Muscle layer of colon (tissue), 2 donors: ENCODE measurements around the gene TMEM45A.
"Not testable (repeated sequence)": the region's sequence is repeated elsewhere in the genome, so short reads cannot be mapped to it uniquely, and the experiment has no call there.

ENCODE experiments used
- H3K27ac ChIP-seq: one replicate; pipeline ENCODE4 v1.7.0; 2013; ENCODE audit warnings: low read depth, mild to moderate bottlenecking, low read length, moderate library complexity
- H3K27me3 ChIP-seq, 2 donors: one replicate each; pipeline ENCODE4 v1.7.0; 2013; ENCODE audit warnings: low read length in 2 of 2, mild to moderate bottlenecking in 2 of 2; ENCODE audit not compliant: insufficient read depth in 2 of 2, control insufficient read depth in 1 of 2
- H3K36me3 ChIP-seq: one replicate; pipeline ENCODE4 v1.7.0; 2013; ENCODE audit warnings: mild to moderate bottlenecking, low read length; ENCODE audit not compliant: insufficient read depth
- H3K4me1 ChIP-seq: one replicate; pipeline ENCODE4 v1.7.0; 2013; ENCODE audit warnings: mild to moderate bottlenecking, low read length; ENCODE audit not compliant: insufficient read depth
- H3K4me3 ChIP-seq, 2 donors: one replicate each; pipeline ENCODE4 v1.7.0; 2013; ENCODE audit warnings: low read length in 2 of 2, low read depth in 1 of 2, mild to moderate bottlenecking in 1 of 2, moderate library complexity in 1 of 2
- H3K9ac ChIP-seq: one replicate; pipeline ENCODE4 v1.7.0; 2013; ENCODE audit warnings: low read length
- H3K9me3 ChIP-seq: one replicate; pipeline ENCODE4 v1.7.0; 2013; ENCODE audit warnings: mild to moderate bottlenecking, low read length
- donor health status: abdominal sarcoma.
- donor health status: Adenocarcinoma of cecum.

Gene TMEM45A

DNA sequence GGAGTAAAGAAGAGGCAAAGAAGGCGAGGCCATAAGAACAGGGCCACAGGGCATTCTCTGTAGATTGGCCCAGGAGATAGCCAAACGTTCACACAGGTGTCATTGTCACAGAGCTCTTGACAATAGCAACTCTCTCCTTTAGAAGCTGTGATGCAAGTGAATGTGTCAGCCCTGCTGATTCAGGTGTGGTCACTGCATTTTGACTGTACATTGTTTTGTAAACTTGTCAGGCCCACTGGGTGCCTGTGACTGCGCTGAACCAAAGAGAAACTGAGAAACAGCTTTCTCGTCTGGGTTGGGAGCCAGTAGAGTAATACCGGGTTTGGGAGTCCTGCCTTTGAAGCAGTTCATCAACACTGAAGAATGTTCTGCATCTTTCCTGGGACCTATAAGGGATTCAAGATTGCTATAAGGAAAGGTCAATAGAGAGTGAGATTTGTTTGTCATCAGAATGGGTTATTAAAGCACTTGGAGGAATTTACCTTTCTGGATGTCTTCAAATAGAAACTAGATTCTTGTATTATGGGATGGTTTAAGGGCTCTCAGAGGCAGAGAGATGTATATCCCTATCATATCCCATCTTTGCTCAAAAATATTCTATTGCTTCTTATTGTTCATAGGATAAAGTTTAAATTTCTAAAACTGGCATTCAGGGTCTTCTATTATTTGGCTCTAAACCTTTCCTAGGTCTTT, 45.4 kb downstream of the TMEM45A start:
- no peaks in the 10 kb centered on the region for H3K27me3 ChIP-seq
- no peaks in the 10 kb centered on the region for H3K9me3 ChIP-seq
- no peak overlapping the region for H3K27ac ChIP-seq
- no peaks in the 10 kb centered on the region for H3K36me3 ChIP-seq
- H3K4me3 ChIP-seq = no peak overlapping the region
- no peak overlapping the region for H3K9ac ChIP-seq
- H3K4me1 ChIP-seq = no peaks in the 10 kb centered on the region

DNA sequence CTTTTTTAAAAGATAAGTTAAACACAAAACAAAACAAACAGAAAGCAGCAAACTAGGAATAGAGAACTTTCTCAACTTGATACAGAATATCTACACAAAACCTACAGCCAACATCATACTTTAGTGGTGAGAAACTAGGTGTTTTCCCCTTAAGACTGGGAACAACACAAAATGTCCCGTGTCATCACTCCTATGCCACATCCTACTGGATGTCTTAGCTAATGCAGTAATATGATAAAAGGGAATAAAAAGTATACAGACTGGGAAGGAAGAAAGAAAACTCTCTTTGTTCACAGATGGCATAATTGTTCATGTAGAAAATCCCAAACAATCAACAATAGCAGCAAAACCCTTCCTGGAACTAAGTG, 45.9 kb downstream of the TMEM45A start:
- Histone ChIP-seq H3K9me3 (no peaks in the 10 kb centered on the region), H3K4me1 (no peaks in the 10 kb centered on the region), H3K9ac (no peak overlapping the region), H3K27ac (no peak overlapping the region), H3K4me3 (no peak overlapping the region), H3K36me3 (no peaks in the 10 kb centered on the region), H3K27me3 (no peaks in the 10 kb centered on the region)

DNA sequence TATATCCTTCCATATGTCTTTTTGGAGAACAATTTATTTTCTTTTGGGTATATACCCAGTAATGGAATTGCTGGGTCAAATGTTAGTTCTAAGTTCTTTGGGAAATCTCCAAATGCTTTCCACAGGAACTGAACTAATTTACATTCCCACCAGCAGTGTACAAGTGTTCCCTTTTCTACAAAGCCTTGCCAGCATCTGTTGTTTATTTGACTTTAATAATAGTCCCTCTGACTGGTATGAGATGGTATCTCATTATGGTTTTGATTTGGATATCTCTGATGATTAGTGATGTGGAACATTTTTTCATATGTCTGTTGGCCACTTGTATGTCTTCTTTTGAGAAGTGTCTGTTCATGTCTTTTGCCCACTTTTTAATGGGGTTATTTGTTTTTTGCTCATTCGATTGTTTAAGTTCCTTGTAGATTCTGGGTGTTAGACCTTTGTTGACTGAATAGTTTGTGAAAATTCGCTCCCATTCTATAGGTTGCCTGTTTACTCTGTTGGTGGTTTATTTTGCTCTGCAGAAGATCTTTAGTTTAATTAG, 48.4 kb downstream of the TMEM45A start:
- Histone ChIP-seq H3K9ac (no peak overlapping the region), H3K9me3 (no peaks in the 10 kb centered on the region), H3K4me1 (no peaks in the 10 kb centered on the region), H3K27me3 (no peaks in the 10 kb centered on the region), H3K4me3 (no peak overlapping the region), H3K36me3 (no peaks in the 10 kb centered on the region), H3K27ac (no peak overlapping the region)

DNA sequence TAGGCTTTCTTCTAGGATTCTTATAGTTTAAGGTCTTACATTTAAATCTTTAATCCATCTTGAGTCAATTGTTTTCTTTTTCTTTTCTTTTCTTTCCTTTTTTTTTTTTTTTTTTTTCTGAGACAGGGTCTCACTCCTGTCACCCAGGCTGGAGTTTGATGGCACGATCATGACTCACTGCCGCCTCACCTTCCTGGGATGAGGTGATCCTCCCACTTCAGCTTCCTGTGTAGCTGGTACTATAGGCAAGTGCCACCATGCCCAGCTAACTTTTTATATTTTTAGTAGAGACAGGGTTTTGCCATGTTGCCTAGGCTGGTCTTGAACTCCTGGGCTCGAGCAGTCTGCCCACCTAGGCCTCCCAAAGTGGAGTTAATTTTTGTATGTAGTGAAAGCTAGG, 49.0 kb downstream of the TMEM45A start:
- H3K9ac ChIP-seq, H3K9me3 ChIP-seq, H3K36me3 ChIP-seq, H3K4me1 ChIP-seq, H3K4me3 ChIP-seq, H3K27me3 ChIP-seq, H3K27ac ChIP-seq: not testable (repeated sequence)

DNA sequence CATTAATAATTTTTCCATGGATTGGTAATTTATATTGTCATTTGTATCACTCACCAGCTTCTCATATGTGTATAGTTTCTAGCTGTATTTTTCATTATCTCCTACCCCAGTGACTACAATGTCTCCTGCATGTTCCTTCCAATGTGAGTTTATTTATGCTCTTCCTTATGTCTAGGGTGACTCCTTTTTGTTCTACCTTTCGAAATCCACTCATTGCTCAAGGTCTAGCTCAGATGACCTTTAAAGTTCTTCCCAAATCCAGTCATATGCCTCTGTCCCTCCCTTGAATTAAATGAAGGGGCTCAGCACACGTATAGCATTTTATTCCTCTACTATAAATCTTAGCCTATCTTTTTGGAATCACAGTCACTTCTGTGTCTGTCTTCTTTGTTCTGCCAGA, 53.0 kb downstream of the TMEM45A start:
- H3K9me3 ChIP-seq = no peaks in the 10 kb centered on the region
- H3K36me3 ChIP-seq = no peaks in the 10 kb centered on the region
- no peaks in the 10 kb centered on the region for H3K27me3 ChIP-seq
- no peak overlapping the region for H3K9ac ChIP-seq
- no peak overlapping the region for H3K4me3 ChIP-seq
- H3K27ac ChIP-seq = no peak overlapping the region
- H3K4me1 ChIP-seq = no peaks in the 10 kb centered on the region

DNA sequence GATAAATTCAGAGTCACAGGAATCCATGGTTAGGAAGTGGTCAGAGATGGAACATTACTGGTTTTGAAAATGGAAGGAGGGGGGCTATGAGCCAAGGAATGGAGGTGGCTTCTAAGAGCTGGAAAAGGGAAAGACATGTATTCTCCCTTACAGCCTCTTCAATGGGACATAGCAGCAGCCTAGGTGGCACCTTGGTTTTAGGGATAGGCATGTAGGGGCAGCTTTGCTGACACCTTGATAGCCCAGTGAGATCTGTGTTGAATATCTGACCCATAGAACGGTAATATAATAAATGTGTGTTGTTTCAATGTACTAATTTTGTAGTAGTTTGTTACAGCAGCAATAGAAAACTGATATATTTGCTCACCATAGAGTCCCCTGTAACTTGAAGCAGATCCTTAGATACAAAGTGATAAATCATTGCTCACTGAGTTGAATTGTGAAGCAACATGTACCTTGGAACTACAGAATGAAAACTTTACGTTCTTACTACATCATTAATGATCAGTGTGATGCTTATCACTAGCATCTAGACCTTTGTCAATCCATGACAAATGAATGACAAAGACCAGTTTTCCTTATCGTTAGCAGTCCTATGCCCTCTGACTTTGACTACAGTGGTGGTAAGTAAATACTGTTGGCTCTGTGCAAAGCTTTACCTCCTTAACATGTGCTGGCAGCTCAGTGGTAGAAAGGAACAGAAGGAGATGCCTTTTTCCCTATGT, 53.8 kb downstream of the TMEM45A start:
- H3K9me3 ChIP-seq = no peaks in the 10 kb centered on the region
- no peak overlapping the region for H3K9ac ChIP-seq
- H3K4me1 ChIP-seq = no peaks in the 10 kb centered on the region
- H3K36me3 ChIP-seq = no peaks in the 10 kb centered on the region
- no peak overlapping the region for H3K27ac ChIP-seq
- H3K27me3 ChIP-seq = no peaks in the 10 kb centered on the region
- no peak overlapping the region for H3K4me3 ChIP-seq

DNA sequence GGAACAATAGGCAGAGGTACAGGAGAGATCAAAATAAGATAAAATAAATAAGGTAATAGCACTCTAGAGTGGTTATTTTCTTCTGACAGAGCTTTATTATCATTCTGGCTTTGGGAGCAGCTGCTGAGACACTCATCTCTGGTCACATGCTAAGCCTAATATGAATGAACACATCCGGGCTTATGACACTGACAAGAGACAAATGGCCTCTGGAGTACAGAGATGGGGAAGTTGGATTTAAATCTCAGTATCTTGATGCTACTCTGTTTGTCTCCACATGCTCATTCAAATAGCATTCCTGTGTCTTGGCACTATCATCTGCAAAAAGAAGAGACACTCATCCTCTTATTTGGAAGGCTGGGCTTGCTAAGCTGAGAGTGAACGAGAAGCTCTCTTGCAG, 55.6 kb downstream of the TMEM45A start:
- no peaks in the 10 kb centered on the region for H3K9me3 ChIP-seq
- H3K27ac ChIP-seq = no peak overlapping the region
- no peak overlapping the region for H3K9ac ChIP-seq

DNA sequence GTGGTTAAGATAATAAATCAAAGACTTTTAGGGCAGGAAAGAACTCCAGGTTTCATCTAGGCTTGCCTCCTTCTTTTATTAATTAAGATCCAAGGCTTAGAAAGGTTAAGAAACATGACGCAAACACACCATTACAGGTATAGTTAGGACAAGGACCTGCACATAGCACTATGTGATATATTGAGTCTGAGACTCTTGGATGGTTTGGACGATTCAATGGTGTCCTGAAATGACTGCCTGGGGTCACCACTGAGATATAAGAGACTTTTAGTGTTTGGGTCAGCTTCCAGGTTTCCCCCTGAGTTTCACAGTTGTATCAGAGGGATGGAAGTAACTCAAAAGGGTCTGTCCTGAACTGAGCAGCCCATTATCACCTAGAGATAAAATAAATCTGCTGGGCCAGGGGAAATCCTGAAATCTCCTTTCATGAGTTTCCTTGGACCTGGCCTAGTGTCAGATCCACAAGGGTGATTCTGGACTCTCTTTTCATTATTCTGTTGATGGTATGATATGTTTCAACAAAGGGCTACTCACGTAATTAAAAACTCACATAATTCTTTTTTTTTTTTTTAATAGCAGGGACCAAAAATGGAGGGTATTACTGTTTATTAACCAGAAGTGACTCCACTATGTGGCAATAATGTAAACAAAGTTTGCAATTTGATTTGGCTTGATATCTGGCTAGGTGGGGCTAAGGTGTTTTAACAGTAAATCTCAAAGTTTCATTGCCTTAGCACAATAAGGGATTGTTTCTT, 61.4 kb downstream of the TMEM45A start:
- Histone ChIP-seq H3K27me3 (no peaks in the 10 kb centered on the region), H3K9me3 (no peaks in the 10 kb centered on the region), H3K36me3 (no peaks in the 10 kb centered on the region), H3K27ac (no peak overlapping the region), H3K4me3 (no peak overlapping the region), H3K4me1 (peaks cover 4% of the 10 kb centered on the region), H3K9ac (no peak overlapping the region)

More for the DNA sequence above, 55.6 kb downstream of the TMEM45A start:
- H3K4me1 ChIP-seq = peaks cover 4% of the 10 kb centered on the region
- H3K4me3 ChIP-seq = no peak overlapping the region
- H3K36me3 ChIP-seq = no peaks in the 10 kb centered on the region
- H3K27me3 ChIP-seq = no peaks in the 10 kb centered on the region

DNA sequence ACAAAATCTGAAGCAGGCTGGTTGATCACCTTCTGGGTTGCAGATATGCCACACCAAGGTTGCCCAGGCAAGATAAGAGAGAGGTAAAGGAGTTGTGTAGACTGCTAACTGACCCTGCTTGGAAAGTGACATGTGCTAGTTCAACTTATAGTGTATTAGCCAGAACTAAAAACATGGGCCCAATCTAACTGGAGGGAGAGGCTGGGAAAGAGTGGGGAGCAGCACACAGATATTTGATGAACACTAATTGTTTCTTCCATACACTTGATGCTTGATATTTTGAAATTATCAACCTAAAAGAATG, 61.9 kb downstream of the TMEM45A start:
- no peaks in the 10 kb centered on the region for H3K27me3 ChIP-seq
- no peak overlapping the region for H3K4me3 ChIP-seq
- no peak overlapping the region for H3K9ac ChIP-seq

DNA sequence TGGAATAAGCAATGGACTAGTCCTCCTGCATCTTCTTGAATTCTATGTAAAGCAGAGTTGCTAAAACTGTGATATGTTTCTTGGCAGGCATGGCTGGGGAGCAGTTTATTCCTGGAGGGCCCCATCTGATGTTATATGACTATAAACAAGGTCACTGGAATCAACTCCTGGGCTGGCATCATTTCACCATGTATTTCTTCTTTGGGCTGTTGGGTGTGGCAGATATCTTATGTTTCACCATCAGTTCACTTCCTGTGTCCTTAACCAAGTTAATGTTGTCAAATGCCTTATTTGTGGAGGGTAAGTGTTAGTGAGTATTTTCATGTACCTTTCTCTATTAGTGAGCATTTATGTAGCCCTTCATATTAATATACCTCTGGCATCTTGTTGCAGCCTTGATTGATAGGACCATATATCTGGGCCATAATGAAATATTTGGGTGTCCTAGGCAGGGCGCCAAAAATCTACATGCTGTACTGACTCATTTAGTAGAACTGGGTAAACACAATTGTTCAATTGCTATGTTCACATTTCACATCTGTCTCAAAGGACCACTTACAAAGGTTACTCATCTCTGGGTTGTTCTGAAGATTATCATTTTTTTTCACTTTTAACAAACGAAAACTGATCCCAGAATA, 64.4 kb downstream of the TMEM45A start:
- Histone ChIP-seq H3K4me1 (peaks cover 1% of the 10 kb centered on the region), H3K4me3 (no peak overlapping the region), H3K9me3 (no peaks in the 10 kb centered on the region), H3K36me3 (no peaks in the 10 kb centered on the region), H3K27me3 (no peaks in the 10 kb centered on the region), H3K9ac (no peak overlapping the region), H3K27ac (no peak overlapping the region)

More for the DNA sequence above, 61.9 kb downstream of the TMEM45A start:
- no peaks in the 10 kb centered on the region for H3K9me3 ChIP-seq
- no peak overlapping the region for H3K27ac ChIP-seq
- H3K36me3 ChIP-seq = no peaks in the 10 kb centered on the region
- peaks cover 4% of the 10 kb centered on the region for H3K4me1 ChIP-seq

DNA sequence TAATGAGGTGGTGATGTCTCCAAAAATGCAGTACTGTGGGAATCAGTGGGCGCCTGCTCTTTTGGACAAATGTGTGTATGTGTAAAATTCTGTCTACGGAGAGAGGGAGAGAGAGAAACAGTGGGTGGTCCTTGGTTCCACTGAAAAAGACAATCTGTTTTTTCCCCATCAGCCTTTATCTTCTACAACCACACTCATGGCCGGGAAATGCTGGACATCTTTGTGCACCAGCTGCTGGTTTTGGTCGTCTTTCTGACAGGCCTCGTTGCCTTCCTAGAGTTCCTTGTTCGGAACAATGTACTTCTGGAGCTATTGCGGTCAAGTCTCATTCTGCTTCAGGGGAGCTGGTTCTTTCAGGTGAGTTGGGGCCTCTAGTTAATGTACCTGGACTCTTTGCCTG, 65.8 kb downstream of the TMEM45A start:
- no peaks in the 10 kb centered on the region for H3K36me3 ChIP-seq
- no peaks in the 10 kb centered on the region for H3K27me3 ChIP-seq

More for the DNA sequence above, 65.8 kb downstream of the TMEM45A start:
- Histone ChIP-seq H3K27ac (no peak overlapping the region), H3K9me3 (no peaks in the 10 kb centered on the region), H3K9ac (no peak overlapping the region), H3K4me1 (peaks cover 6% of the 10 kb centered on the region), H3K4me3 (no peak overlapping the region)
